OCI-LY7 (cell line): ENCODE measurements around the gene GNAL.

Experiments
- EZH2phosphoT487 ChIP-seq: fragments of 200-600 bp; sonication (generic); IDR thresholded peaks from 2 replicates; pipeline ENCODE4 v1.6.1; 2018; ENCODE audit warnings: low read depth, borderline replicate concordance, mild to moderate bottlenecking, mixed run types, antibody characterized with exemption, low read length, moderate library complexity, mixed read lengths
- TF ChIP-seq, protein P1 (sequence below): fragments of 200-600 bp; sonication (generic); conservative IDR thresholded peaks from 2 replicates; pipeline ENCODE4 v1.5.1; 2014; ENCODE audit warnings: mild to moderate bottlenecking, antibody characterized with exemption, low read length, moderate library complexity, mixed read lengths

DNA sequence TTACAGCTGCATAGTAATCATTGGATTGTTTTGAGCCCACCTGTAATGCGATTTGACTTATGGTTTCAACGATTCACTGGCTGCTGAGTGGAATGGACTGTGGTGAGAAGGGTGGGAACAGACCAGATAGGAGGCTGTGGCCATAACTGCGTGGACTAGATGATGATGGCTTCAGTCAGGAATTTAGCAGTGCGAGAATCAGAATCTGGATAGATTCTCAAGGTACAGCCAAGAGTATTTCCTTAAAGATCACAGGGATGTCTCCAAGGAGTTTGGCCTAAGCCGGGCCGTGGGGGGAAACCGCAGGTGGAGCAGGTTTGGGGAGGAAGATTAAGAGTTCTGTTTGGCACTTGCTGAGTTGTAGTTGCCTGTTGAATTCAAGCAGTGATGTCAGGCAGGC lies 118.2 kb downstream of the GNAL start:
- TF ChIP-seq, protein P1, sequence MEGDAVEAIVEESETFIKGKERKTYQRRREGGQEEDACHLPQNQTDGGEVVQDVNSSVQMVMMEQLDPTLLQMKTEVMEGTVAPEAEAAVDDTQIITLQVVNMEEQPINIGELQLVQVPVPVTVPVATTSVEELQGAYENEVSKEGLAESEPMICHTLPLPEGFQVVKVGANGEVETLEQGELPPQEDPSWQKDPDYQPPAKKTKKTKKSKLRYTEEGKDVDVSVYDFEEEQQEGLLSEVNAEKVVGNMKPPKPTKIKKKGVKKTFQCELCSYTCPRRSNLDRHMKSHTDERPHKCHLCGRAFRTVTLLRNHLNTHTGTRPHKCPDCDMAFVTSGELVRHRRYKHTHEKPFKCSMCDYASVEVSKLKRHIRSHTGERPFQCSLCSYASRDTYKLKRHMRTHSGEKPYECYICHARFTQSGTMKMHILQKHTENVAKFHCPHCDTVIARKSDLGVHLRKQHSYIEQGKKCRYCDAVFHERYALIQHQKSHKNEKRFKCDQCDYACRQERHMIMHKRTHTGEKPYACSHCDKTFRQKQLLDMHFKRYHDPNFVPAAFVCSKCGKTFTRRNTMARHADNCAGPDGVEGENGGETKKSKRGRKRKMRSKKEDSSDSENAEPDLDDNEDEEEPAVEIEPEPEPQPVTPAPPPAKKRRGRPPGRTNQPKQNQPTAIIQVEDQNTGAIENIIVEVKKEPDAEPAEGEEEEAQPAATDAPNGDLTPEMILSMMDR: no peak
- no peak for TF ChIP-seq EZH2phosphoT487
